ENCODE data around the gene TBC1D22A. TPM values are rescaled to one million over a fixed set of nuclear protein-coding genes. Genes with fewer than 3 reads are reported as not detected.

The TBC1D22A gene
- total and polyA plus RNA-seq, 4 experiments from 2014 or later, result 20.6 to 49.2 (median 36.7) TPM

- intact Hi-C loops (cut with micrococcal nuclease), result no loop called here
- Histone ChIP-seq H3K36me3 (ENCODE audit: insufficient read depth, low read length) (no peaks in the 10 kb centered on the region), H3K4me3 (ENCODE audit: low read length in 2 of 2) (no peak overlapping the region), H3K4me1 (ENCODE audit: insufficient read depth, low read length) (peaks cover 9% of the 10 kb centered on the region), H3K27ac (ENCODE audit: low read depth, low read length) (no peak overlapping the region), H3K9me3 (ENCODE audit: control insufficient read depth in 1 of 2, low read length in 2 of 2) (no peaks in the 10 kb centered on the region), H3K27me3 (ENCODE audit: insufficient read depth, low read length) (no peaks in the 10 kb centered on the region)
- DNase-seq, result no peak
- Mint-ChIP-seq H3K27ac (peak overlapping the region in 1 of 7 donors; percentile 89), H3K9me3 (no peaks in the 10 kb centered on the region), H3K27me3 (no peaks in the 10 kb centered on the region), H3K4me3 (no peak overlapping the region), H3K4me1 (peaks cover 6 to 20% (median 11%) of the 10 kb centered on the region in 4 donors), H3K36me3 (peaks cover 3 to 6% of the 10 kb centered on the region in 2 donors)
- CTCF ChIA-PET (ENCODE audit: partially characterized antibody), result interaction anchor here (1.2 to 5.5 kb wide), 3 partner anchors 17 to 61 kb away, joined by 3 to 69 read pairs (median 4); partner anchors contain the start of gene TBC1D22A
- POLR2A ChIA-PET (ENCODE audit: partially characterized antibody), result interaction anchor here (5.7 kb wide), 1 partner anchor 21 kb away, joined by 56 read pairs; the partner anchor contains the start of gene TBC1D22A
Observed at GRCh38 chr22:46741974-46742519, 20.4 kb upstream of the TBC1D22A start.

DNA sequence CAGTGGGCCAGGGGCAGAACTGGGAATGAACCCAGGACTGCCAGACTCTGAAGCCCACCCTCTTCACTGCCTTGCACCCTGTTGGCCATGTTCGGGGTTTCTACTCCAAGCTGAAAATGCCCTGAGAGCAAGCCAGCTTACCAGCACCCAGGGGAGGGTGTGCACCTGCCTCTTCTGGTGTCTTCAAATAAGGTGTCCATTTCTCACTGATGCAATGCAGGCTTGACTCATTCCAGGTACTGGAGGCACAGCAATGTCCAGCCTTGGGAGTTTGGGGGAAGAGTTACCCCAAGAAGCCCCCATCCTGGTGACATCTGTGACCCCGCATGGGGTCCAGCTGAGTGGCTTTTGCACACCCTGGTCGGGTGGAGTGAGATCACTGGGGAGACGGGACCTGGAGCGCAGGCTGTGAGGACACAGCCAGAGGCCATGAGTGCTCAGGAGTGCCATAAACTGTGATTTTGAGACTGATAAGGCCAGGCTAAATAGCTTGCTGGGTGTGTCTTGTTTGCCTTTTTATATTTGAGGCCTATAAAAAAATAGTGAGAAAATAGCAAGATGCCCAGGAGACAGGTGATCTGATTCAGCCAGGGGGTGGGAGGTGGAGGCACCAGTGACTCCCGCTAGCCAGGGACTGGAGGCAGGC is 19.8 kb upstream of the TBC1D22A start:
- Mint-ChIP-seq H3K27ac (peak overlapping the region in 1 of 7 donors; percentile 72), H3K27me3 (no peaks in the 10 kb centered on the region), H3K9me3 (no peaks in the 10 kb centered on the region), H3K4me3 (no peak overlapping the region), H3K4me1 (peaks cover 4 to 16% (median 8%) of the 10 kb centered on the region in 4 donors), H3K36me3 (peaks cover 0 to 4% of the 10 kb centered on the region in 2 donors)
- no peak overlapping the region for H3K4me3 ChIP-seq (ENCODE audit: low read length in 2 of 2)
- no peaks in the 10 kb centered on the region for H3K9me3 ChIP-seq (ENCODE audit: control insufficient read depth in 1 of 2, low read length in 2 of 2)
- no peaks in the 10 kb centered on the region for H3K27me3 ChIP-seq (ENCODE audit: insufficient read depth, low read length)
- no peak overlapping the region for H3K27ac ChIP-seq (ENCODE audit: low read depth, low read length)
- intact Hi-C loops (cut with micrococcal nuclease), result no loop called here
- H3K36me3 ChIP-seq (ENCODE audit: insufficient read depth, low read length), result no peaks in the 10 kb centered on the region
- CTCF ChIA-PET (ENCODE audit: partially characterized antibody), result interaction anchor here (1.2 to 5.5 kb wide), 2 partner anchors 17 to 61 kb away, joined by 3 to 69 read pairs; partner anchors contain the start of gene TBC1D22A
- H3K4me1 ChIP-seq (ENCODE audit: insufficient read depth, low read length), result peaks cover 11% of the 10 kb centered on the region
- POLR2A ChIA-PET (ENCODE audit: partially characterized antibody), result interaction anchor here (5.7 kb wide), 1 partner anchor 20 kb away, joined by 56 read pairs; the partner anchor contains the start of gene TBC1D22A
- DNase-seq, result no peak

DNA sequence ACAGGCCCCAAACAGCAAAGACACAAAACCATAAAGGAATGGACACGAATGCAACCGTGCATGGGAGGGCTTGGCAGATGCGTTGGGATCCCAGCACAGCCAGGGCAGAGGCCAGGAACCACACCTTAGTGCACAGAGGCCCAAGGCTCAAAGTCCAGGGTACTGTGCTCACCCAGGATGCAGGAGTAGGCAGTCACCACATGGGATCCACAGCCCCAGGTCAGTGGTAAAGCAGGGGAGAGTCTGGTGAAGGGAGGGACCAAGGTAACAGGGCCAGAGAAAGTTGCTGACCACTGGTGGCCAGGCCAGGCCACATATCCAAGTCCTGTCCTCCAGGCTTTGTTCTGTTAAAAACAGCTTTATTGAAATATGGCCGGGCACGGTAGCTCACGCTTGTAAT is 17.9 kb upstream of the TBC1D22A start:
- H3K9me3 Mint-ChIP-seq, result no peaks in the 10 kb centered on the region
- peaks cover 21% of the 10 kb centered on the region for H3K4me1 ChIP-seq (ENCODE audit: insufficient read depth, low read length)
- DNase-seq, result no peak
- CTCF ChIA-PET (ENCODE audit: partially characterized antibody), result interaction anchor here (1.1 kb wide), 1 partner anchor 58 kb away, joined by 4 read pairs; no protein-coding TSS in a partner anchor
- POLR2A ChIA-PET (ENCODE audit: partially characterized antibody), result no interaction called here
- no peaks in the 10 kb centered on the region for H3K27me3 ChIP-seq (ENCODE audit: insufficient read depth, low read length)
- no peak overlapping the region for H3K4me3 Mint-ChIP-seq
- peak overlapping the region in 1 of 7 donors; percentile 13 for H3K27ac Mint-ChIP-seq
- H3K36me3 Mint-ChIP-seq, result no peaks in the 10 kb centered on the region
- intact Hi-C loops (cut with micrococcal nuclease), result no loop called here
- no peaks in the 10 kb centered on the region for H3K9me3 ChIP-seq (ENCODE audit: control insufficient read depth in 1 of 2, low read length in 2 of 2)
- H3K4me1 Mint-ChIP-seq, result peaks cover 9 to 17% (median 11%) of the 10 kb centered on the region in 4 donors
- no peaks in the 10 kb centered on the region for H3K27me3 Mint-ChIP-seq
- H3K4me3 ChIP-seq (ENCODE audit: low read length in 2 of 2), result no peak overlapping the region
- no peaks in the 10 kb centered on the region for H3K36me3 ChIP-seq (ENCODE audit: insufficient read depth, low read length)
- no peak overlapping the region for H3K27ac ChIP-seq (ENCODE audit: low read depth, low read length)

DNA sequence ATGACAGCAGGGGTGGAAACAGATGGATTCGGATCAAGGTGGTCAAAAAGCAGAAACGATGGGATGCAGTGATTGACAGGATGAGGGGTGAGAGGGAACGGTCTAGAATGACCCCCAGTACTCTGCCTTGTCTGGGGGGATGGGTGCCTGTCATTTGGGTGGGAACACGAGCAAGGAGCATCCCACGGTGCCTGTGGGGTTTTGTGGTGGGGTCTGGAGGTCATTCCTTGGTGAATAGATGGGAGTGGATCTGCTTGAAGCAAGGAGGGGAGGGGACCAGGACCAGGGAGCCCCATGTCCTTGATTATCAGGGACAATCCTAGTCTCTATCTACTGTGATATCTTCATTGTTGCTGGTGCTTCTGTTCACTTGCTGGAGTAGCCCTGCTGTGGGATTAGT is 16.3 kb upstream of the TBC1D22A start:
- Histone ChIP-seq H3K27ac (ENCODE audit: low read depth, low read length) (no peak overlapping the region), H3K4me1 (ENCODE audit: insufficient read depth, low read length) (peaks cover 35% of the 10 kb centered on the region), H3K36me3 (ENCODE audit: insufficient read depth, low read length) (no peaks in the 10 kb centered on the region), H3K4me3 (ENCODE audit: low read length in 2 of 2) (no peak overlapping the region), H3K9me3 (ENCODE audit: control insufficient read depth in 1 of 2, low read length in 2 of 2) (no peaks in the 10 kb centered on the region), H3K27me3 (ENCODE audit: insufficient read depth, low read length) (no peaks in the 10 kb centered on the region)
- intact Hi-C loops (cut with micrococcal nuclease), result no loop called here
- DNase-seq, result no peak
- H3K4me3 Mint-ChIP-seq, result no peak overlapping the region
- H3K36me3 Mint-ChIP-seq, result no peaks in the 10 kb centered on the region
- ChIA-PET CTCF (ENCODE audit: partially characterized antibody) (no interaction called here), POLR2A (ENCODE audit: partially characterized antibody) (no interaction called here)
- peaks cover 17 to 28% (median 22%) of the 10 kb centered on the region in 4 donors for H3K4me1 Mint-ChIP-seq
- H3K27ac Mint-ChIP-seq, result peak overlapping the region in 4 of 7 donors; percentile 64 to 82 (median 73)
- no peaks in the 10 kb centered on the region for H3K27me3 Mint-ChIP-seq
- H3K9me3 Mint-ChIP-seq, result no peaks in the 10 kb centered on the region

GRCh38 chr22:46746620-46747019 is 15.8 kb upstream of the TBC1D22A start:
- intact Hi-C loops (cut with micrococcal nuclease), result no loop called here
- no peaks in the 10 kb centered on the region for H3K9me3 ChIP-seq (ENCODE audit: control insufficient read depth in 1 of 2, low read length in 2 of 2)
- no peak overlapping the region for H3K27ac ChIP-seq (ENCODE audit: low read depth, low read length)
- H3K36me3 ChIP-seq (ENCODE audit: insufficient read depth, low read length), result no peaks in the 10 kb centered on the region
- no peak overlapping the region for H3K4me3 ChIP-seq (ENCODE audit: low read length in 2 of 2)
- Mint-ChIP-seq H3K4me1 (peaks cover 17 to 24% (median 22%) of the 10 kb centered on the region in 4 donors), H3K27ac (peak overlapping the region in 2 of 7 donors; percentile 17 to 72), H3K9me3 (no peaks in the 10 kb centered on the region), H3K27me3 (no peaks in the 10 kb centered on the region), H3K36me3 (no peaks in the 10 kb centered on the region), H3K4me3 (no peak overlapping the region)
- no peak for DNase-seq
- CTCF ChIA-PET (ENCODE audit: partially characterized antibody), result no interaction called here
- POLR2A ChIA-PET (ENCODE audit: partially characterized antibody), result no interaction called here
- H3K4me1 ChIP-seq (ENCODE audit: insufficient read depth, low read length), result peaks cover 35% of the 10 kb centered on the region
- H3K27me3 ChIP-seq (ENCODE audit: insufficient read depth, low read length), result no peaks in the 10 kb centered on the region

DNA sequence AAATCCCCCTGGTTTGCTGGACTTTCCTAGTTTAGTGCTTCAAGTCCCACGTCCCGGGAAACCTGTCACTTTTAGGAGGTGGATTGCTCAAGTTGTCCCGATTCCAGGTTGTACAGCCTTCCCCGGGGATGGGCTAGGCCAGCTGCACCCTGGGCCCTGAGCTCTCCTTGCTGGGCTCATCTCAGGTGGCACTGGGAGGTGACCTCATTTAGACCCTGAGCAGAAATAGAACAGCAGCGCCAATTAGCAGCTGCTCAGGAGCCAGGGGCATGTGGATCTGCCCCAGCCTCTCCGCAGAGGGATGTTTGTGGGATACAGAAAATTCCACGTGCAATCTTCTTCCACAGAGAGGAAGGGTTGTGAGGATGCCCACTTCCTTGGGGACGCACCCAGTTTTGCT is 14.8 kb upstream of the TBC1D22A start:
- DNase-seq, result no peak
- Mint-ChIP-seq H3K4me1 (peaks cover 17 to 24% (median 22%) of the 10 kb centered on the region in 4 donors), H3K27ac (peak overlapping the region in 1 of 7 donors; percentile 19), H3K27me3 (no peaks in the 10 kb centered on the region), H3K36me3 (no peaks in the 10 kb centered on the region), H3K9me3 (no peaks in the 10 kb centered on the region), H3K4me3 (peak overlapping the region in 1 of 8 donors; percentile 23)
- Histone ChIP-seq H3K27me3 (ENCODE audit: insufficient read depth, low read length) (no peaks in the 10 kb centered on the region), H3K4me1 (ENCODE audit: insufficient read depth, low read length) (peaks cover 35% of the 10 kb centered on the region), H3K27ac (ENCODE audit: low read depth, low read length) (no peak overlapping the region), H3K9me3 (ENCODE audit: control insufficient read depth in 1 of 2, low read length in 2 of 2) (no peaks in the 10 kb centered on the region), H3K4me3 (ENCODE audit: low read length in 2 of 2) (no peak overlapping the region), H3K36me3 (ENCODE audit: insufficient read depth, low read length) (no peaks in the 10 kb centered on the region)
- CTCF ChIA-PET (ENCODE audit: partially characterized antibody), result interaction anchor here (2.5 to 5.1 kb wide), 4 partner anchors 8 to 55 kb away, joined by 12 to 61 read pairs (median 14); partner anchors contain the start of gene TBC1D22A
- POLR2A ChIA-PET (ENCODE audit: partially characterized antibody), result interaction anchor here (0.7 to 4.7 kb wide), 5 partner anchors 8 to 43 kb away, joined by 5 to 100 read pairs (median 51); partner anchors contain the start of genes CERK and TBC1D22A
- intact Hi-C loops (cut with micrococcal nuclease), result no loop called here

All from CD4-positive, alpha-beta memory T cell (primary cell).